ENCODE results near the gene CDH22.

CDH22 gene

DNA sequence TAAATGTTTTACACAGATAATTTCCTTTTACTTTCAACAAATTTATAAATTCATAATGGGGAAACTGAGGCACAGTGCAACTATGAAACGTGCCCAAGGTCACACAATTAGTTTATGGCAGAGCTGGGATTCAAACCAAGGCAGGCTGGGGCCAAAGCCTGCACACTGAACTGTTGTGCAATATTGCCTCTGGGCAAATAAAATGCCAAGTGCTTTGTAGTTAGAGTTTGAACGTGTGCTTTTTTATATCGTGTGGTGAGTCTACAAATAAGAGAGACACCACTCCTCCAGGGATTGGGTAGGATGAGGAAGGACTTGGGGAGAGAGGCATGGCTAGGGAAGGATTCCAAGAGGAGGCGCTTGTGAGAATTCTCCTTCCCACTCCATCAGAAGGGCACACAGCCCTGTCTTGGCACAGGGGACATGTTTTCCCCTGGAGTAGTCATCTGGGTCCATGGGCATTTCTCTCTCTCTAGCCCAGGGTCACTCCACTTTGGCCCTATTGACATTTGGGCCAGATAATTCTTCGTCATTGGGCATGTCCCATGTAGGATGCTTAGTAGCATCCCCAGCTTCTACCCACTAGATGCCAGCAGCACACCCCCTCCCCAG, 2.8 kb upstream of the CDH22 start:
- peaks cover 65% of the 10 kb centered on the region for H3K27me3 ChIP-seq (ENCODE audit: low read depth, low read length)
- H3K36me3 ChIP-seq (replicated peaks; ENCODE audit: low read depth, low read length) = no peaks in the 10 kb centered on the region
- H3K79me2 ChIP-seq (ENCODE audit: low read length) = no peaks in the 10 kb centered on the region
- H3K4me1 ChIP-seq (ENCODE audit: low read length) = peaks cover 3% of the 10 kb centered on the region; the same call in 1 of the 2 replicates
- no peak overlapping the region for H3K27ac ChIP-seq (ENCODE audit: low read length)
- H3K4me3 ChIP-seq (ENCODE audit: low read length) = no peak overlapping the region
- H3K9ac ChIP-seq (ENCODE audit: low read length) = no peak overlapping the region
- TF ChIP-seq, protein P1, sequence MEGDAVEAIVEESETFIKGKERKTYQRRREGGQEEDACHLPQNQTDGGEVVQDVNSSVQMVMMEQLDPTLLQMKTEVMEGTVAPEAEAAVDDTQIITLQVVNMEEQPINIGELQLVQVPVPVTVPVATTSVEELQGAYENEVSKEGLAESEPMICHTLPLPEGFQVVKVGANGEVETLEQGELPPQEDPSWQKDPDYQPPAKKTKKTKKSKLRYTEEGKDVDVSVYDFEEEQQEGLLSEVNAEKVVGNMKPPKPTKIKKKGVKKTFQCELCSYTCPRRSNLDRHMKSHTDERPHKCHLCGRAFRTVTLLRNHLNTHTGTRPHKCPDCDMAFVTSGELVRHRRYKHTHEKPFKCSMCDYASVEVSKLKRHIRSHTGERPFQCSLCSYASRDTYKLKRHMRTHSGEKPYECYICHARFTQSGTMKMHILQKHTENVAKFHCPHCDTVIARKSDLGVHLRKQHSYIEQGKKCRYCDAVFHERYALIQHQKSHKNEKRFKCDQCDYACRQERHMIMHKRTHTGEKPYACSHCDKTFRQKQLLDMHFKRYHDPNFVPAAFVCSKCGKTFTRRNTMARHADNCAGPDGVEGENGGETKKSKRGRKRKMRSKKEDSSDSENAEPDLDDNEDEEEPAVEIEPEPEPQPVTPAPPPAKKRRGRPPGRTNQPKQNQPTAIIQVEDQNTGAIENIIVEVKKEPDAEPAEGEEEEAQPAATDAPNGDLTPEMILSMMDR (IDR thresholded peaks at IDR 0.05; ENCODE audit: low read depth, low read length) = no peak
- TF ChIP-seq EZH2phosphoT487 (IDR thresholded peaks at IDR 0.05; ENCODE audit: low read depth) = no peak
- no peak overlapping the region for H3K4me2 ChIP-seq (ENCODE audit: low read length)
- no peak overlapping the region for H2AFZ ChIP-seq (ENCODE audit: low read depth, low read length)
- no peaks in the 10 kb centered on the region for H4K20me1 ChIP-seq (ENCODE audit: insufficient read depth, low read length)
- H3K9me3 ChIP-seq (ENCODE audit: insufficient read depth, low read length) = no peaks in the 10 kb centered on the region

DNA sequence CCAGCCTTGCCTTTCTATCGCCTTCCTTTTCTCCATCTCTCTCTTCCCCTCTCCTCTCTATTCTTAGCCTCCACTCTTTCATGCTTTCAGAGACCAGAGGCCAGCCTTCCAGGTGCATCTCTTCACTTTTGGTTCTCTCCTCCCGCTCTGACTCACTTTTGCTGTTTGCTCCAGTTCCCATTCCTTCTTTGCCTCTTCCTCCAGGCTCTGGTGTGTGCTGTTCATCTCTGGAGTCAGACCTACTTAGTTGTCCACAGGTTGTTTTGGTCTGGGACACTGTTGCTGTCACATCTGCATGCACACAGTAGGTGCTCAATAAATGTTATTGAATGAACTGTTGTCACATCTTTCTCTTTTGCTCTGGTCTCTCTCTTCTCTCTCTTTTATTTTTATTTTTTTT, 1.6 kb upstream of the CDH22 start:
- TF ChIP-seq EZH2phosphoT487 (IDR thresholded peaks at IDR 0.05; ENCODE audit: low read depth) = no peak
- TF ChIP-seq, protein P1 (IDR thresholded peaks at IDR 0.05; ENCODE audit: low read depth, low read length) = no peak
- Histone ChIP-seq H3K27me3 (ENCODE audit: low read depth, low read length) (peaks cover 57% of the 10 kb centered on the region), H3K27ac (ENCODE audit: low read length) (no peak overlapping the region), H4K20me1 (ENCODE audit: insufficient read depth, low read length) (no peaks in the 10 kb centered on the region), H3K9ac (ENCODE audit: low read length) (no peak overlapping the region), H3K79me2 (ENCODE audit: low read length) (no peaks in the 10 kb centered on the region), H3K9me3 (ENCODE audit: insufficient read depth, low read length) (no peaks in the 10 kb centered on the region), H3K4me1 (ENCODE audit: low read length) (peaks cover 3% of the 10 kb centered on the region; the same call in 1 of the 2 replicates), H3K4me3 (ENCODE audit: low read length) (no peak overlapping the region), H3K36me3 (replicated peaks; ENCODE audit: low read depth, low read length) (no peaks in the 10 kb centered on the region), H3K4me2 (ENCODE audit: low read length) (no peak overlapping the region), H2AFZ (ENCODE audit: low read depth, low read length) (no peak overlapping the region)

DNA sequence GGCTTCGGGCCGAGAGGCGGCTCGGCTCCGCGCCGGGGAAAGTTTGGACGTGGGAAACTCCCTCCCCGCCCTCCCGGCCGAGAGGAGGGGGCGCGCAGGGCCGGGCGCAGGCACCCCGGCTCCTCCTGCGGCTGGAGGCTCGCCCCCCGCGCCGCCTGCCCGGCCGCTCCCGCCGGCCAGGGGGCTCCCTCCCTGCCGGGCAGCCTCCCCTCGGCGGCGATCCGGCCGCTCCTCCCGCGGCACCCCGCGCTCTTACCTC, 370 bp downstream of the CDH22 start:
- no peak overlapping the region for H2AFZ ChIP-seq (ENCODE audit: low read depth, low read length)
- H3K4me1 ChIP-seq (ENCODE audit: low read length) = peaks cover 3% of the 10 kb centered on the region; the same call in 1 of the 2 replicates
- peak overlapping the region; percentile 92 for H3K4me2 ChIP-seq (ENCODE audit: low read length)
- H3K36me3 ChIP-seq (replicated peaks; ENCODE audit: low read depth, low read length) = no peaks in the 10 kb centered on the region
- H3K9ac ChIP-seq (ENCODE audit: low read length) = peak overlapping the region; percentile 55; the same call in 1 of the 2 replicates
- no peak for TF ChIP-seq EZH2phosphoT487 (IDR thresholded peaks at IDR 0.05; ENCODE audit: low read depth)
- TF ChIP-seq, protein P1 (IDR thresholded peaks at IDR 0.05; ENCODE audit: low read depth, low read length) = no peak
- no peaks in the 10 kb centered on the region for H4K20me1 ChIP-seq (ENCODE audit: insufficient read depth, low read length)
- H3K4me3 ChIP-seq (ENCODE audit: low read length) = peak overlapping the region; percentile 82
- no peaks in the 10 kb centered on the region for H3K79me2 ChIP-seq (ENCODE audit: low read length)
- peaks cover 46% of the 10 kb centered on the region for H3K27me3 ChIP-seq (ENCODE audit: low read depth, low read length)
- no peaks in the 10 kb centered on the region for H3K9me3 ChIP-seq (ENCODE audit: insufficient read depth, low read length)
- H3K27ac ChIP-seq (ENCODE audit: low read length) = no peak overlapping the region

DNA sequence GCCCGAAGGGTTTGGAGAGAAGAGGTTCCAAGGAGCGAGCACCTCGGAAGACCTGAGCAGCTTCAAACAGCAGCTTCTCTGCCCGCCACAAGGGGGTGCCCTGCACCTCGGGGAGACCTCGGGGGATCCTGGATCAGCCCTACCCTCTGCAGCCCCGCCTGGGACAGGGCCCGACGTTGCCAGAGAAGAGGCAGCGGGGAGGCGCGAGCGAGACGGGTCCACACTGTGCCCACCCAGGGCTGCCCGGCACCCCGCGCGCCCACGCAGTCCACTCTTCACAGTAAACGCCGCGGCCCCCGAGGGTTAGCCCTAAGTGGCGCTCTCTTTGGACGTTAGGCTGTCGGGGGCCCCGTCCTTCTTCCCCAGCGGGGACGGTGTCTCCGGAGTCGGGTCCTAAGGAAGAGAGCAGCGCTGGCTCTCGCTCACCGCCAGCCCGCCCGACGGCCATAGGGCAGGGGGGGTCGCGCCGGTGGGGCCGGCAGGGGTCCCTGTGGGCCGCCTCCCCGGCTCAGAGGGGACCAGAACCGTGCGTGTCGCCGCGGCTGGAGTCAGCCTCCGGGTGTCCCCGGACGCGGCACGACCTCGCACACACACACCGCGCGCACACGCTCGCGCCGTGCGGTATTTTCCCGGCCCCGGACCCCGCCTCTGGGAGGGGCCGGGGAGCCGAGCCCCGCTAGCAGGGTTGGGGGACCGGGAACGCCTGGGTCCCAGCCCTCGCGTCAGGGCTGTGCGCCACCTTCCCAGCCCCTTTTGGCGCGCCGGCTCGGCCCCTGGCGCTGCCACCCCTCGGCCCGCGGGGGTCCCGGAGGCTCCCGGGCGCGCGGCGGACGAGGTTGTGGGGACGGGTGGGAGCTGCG, 929 bp downstream of the CDH22 start:
- Histone ChIP-seq H3K9me3 (ENCODE audit: insufficient read depth, low read length) (no peaks in the 10 kb centered on the region), H3K4me3 (ENCODE audit: low read length) (peak overlapping the region; percentile 82; the same call in 1 of the 2 replicates), H3K36me3 (replicated peaks; ENCODE audit: low read depth, low read length) (no peaks in the 10 kb centered on the region), H4K20me1 (ENCODE audit: insufficient read depth, low read length) (no peaks in the 10 kb centered on the region), H3K4me1 (ENCODE audit: low read length) (peaks cover 3% of the 10 kb centered on the region; the same call in 1 of the 2 replicates), H3K9ac (ENCODE audit: low read length) (no peak overlapping the region), H3K27me3 (ENCODE audit: low read depth, low read length) (peaks cover 49% of the 10 kb centered on the region), H2AFZ (ENCODE audit: low read depth, low read length) (no peak overlapping the region), H3K79me2 (ENCODE audit: low read length) (no peaks in the 10 kb centered on the region), H3K4me2 (ENCODE audit: low read length) (peak overlapping the region; percentile 92), H3K27ac (ENCODE audit: low read length) (no peak overlapping the region)
- TF ChIP-seq EZH2phosphoT487 (IDR thresholded peaks at IDR 0.05; ENCODE audit: low read depth) = no peak
- TF ChIP-seq, protein P1 (IDR thresholded peaks at IDR 0.05; ENCODE audit: low read depth, low read length) = peak; percentile 98
